Thoracic aorta (tissue), 2 donors: Measurements from ENCODE around the gene KAZN. TPM values are rescaled to one million over a fixed set of nuclear protein-coding genes. Genes with fewer than 3 reads are reported as not detected.

ENCODE experiments used
- ATAC-seq: fragments of 150-250 bp; one replicate; pipeline ENCODE4 v1.8.0; 2017; ENCODE audit warnings: low read depth; ENCODE audit not compliant: insufficient number of reproducible peaks, low FRiP score
- DNase-seq: peaks from one replicate; pipeline ENCODE4 v3.0.0-alpha.2; 2020; ENCODE audit warnings: low spot score
- H3K27ac ChIP-seq, 2 donors: fragments of 200-600 bp; sonication (generic); 1 replicate in 1 of 2; 2 replicates in 1 of 2; pipeline ENCODE4 v1.5.1; 2016; ENCODE audit warnings: mild to moderate bottlenecking in 2 of 2, moderate library complexity in 2 of 2
- H3K27me3 ChIP-seq: fragments of 200-600 bp; sonication (generic); replicated peaks from 2 replicates; pipeline ENCODE4 v1.6.0; 2016; ENCODE audit warnings: mild to moderate bottlenecking; ENCODE audit not compliant: insufficient read depth
- H3K36me3 ChIP-seq: fragments of 200-600 bp; sonication (generic); one replicate; pipeline ENCODE4 v1.5.1; 2016
- H3K4me1 ChIP-seq, 2 donors: fragments of 200-600 bp; sonication (generic); 1 replicate in 1 of 2; 2 replicates in 1 of 2; pipeline versions ENCODE4 v1.5.1 to v1.6.0; 2016; ENCODE audit warnings: low read depth in 2 of 2, mild to moderate bottlenecking in 1 of 2; ENCODE audit not compliant: control insufficient read depth in 1 of 2
- H3K4me3 ChIP-seq: fragments of 200-600 bp; sonication (generic); 2 replicates; pipeline ENCODE4 v1.5.1; 2016; ENCODE audit warnings: mild to moderate bottlenecking
- H3K9me3 ChIP-seq: fragments of 200-600 bp; sonication (generic); 2 replicates; pipeline ENCODE4 v1.5.1; 2016
- total RNA-seq, 2 donors: library from RNA; depleted of rRNA; stranded (reverse); fragments of >200 nt; gene quantifications; one replicate each; pipeline versions ENCODE4 v1.1.0 to v1.2.3, GENCODE V29; 2016
- TF ChIP-seq, protein P1 (sequence below): fragments of 200-600 bp; sonication (generic); IDR thresholded peaks from one replicate; pipeline ENCODE4 v1.5.1; 2019; ENCODE audit warnings: antibody characterized with exemption

Gene KAZN
- total RNA-seq, 2 donors from 2014 or later: 17.4 to 30.3 TPM

DNA sequence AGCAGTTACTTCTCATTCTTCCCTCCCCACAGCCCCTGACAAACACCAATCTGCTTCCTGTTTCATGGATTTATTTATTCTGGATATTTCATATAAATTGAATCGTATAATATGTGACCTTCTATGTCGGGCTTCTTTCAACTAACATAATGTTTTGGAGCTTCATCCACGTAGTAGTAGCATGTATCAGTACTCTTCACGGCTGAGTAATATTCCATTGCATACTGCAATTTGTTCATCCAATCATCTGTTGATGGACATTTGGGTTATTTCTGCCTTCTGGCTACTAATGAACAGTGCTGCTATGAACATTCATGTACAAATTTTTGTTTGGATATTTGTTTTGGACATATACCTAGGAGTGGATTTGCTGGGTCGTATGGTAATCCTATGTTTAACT is 1.9 kb upstream of the KAZN start:
- Histone ChIP-seq H3K27ac (no peak overlapping the region), H3K4me1 (peaks cover 0 to 18% of the 10 kb centered on the region in 2 donors), H3K9me3 (no peaks in the 10 kb centered on the region), H3K27me3 (peaks cover 6% of the 10 kb centered on the region), H3K36me3 (no peaks in the 10 kb centered on the region), H3K4me3 (no peak overlapping the region)
- TF ChIP-seq, protein P1, sequence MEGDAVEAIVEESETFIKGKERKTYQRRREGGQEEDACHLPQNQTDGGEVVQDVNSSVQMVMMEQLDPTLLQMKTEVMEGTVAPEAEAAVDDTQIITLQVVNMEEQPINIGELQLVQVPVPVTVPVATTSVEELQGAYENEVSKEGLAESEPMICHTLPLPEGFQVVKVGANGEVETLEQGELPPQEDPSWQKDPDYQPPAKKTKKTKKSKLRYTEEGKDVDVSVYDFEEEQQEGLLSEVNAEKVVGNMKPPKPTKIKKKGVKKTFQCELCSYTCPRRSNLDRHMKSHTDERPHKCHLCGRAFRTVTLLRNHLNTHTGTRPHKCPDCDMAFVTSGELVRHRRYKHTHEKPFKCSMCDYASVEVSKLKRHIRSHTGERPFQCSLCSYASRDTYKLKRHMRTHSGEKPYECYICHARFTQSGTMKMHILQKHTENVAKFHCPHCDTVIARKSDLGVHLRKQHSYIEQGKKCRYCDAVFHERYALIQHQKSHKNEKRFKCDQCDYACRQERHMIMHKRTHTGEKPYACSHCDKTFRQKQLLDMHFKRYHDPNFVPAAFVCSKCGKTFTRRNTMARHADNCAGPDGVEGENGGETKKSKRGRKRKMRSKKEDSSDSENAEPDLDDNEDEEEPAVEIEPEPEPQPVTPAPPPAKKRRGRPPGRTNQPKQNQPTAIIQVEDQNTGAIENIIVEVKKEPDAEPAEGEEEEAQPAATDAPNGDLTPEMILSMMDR: no peak
- ATAC-seq (no peak), DNase-seq (no peak)

DNA sequence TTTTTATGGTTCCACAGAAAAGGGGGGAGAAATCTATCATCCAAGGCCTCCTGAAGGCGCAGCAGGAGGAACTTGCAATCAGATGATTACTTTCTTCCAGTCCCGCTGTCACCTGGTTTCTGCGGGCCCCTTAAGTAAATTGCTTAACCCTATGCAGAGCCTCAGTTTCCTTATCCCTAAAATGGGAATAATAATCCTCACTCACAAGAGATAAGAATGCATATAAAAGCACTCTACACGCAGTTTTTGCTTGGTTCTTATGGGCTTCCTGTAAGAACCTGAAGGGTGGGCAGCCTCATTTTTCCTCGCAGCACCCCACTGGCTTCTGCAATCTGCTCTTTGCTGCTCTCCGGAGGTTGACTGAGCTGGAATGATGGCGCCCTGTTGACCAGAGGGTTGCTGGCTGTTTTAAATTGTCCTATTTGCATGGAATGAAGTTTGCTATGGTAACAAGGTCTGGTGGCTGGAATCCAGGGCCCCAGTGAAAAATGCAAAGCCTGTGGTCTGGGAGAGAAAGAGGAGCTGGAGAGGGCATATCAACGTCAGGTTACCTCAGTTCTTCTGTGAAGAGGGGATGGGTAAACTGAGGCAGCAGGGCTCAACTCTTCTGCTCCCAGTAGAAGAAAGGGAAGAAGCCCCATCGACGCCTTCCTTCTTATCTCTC is 1.0 kb upstream of the KAZN start:
- Histone ChIP-seq H3K9me3 (no peaks in the 10 kb centered on the region), H3K4me3 (no peak overlapping the region)

DNA sequence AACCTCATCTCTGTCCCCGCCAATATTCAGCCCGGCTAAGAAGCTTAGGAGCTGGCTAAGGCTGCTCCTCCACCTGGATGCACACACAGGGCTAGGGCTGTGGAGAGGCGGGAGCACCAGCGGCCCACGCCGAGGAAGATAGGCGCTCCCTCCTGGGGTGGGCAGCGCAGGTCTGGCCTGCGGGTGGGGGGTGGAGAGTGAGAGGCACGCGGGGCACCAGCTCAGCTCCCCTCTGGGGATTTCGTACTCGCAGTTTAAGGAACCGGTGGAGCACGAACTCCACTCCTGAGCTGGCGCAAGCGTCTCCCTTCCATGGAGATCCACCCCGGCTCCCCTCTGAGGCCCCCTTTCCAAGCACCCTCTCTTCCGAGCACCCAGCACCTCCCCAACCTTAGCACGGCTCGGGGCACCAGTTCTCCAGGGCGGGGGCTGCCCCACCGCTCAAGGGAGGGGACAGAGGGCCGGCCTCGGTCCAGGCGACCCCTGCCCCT is 433 bp upstream of the KAZN start:
- ATAC-seq: no peak
- H3K27ac ChIP-seq: no peak overlapping the region
- H3K4me3 ChIP-seq: peak overlapping the region; percentile 49
- no peaks in the 10 kb centered on the region for H3K9me3 ChIP-seq
- peaks cover 6% of the 10 kb centered on the region for H3K27me3 ChIP-seq
- TF ChIP-seq, protein P1: no peak
- peaks cover 0 to 18% of the 10 kb centered on the region in 2 donors for H3K4me1 ChIP-seq
- no peaks in the 10 kb centered on the region for H3K36me3 ChIP-seq
- DNase-seq: no peak

More for the DNA sequence above, 1.0 kb upstream of the KAZN start:
- peaks cover 0 to 18% of the 10 kb centered on the region in 2 donors for H3K4me1 ChIP-seq
- TF ChIP-seq, protein P1: no peak
- no peak for ATAC-seq
- H3K27me3 ChIP-seq: peaks cover 6% of the 10 kb centered on the region
- H3K36me3 ChIP-seq: no peaks in the 10 kb centered on the region
- no peak overlapping the region for H3K27ac ChIP-seq
- no peak for DNase-seq

DNA sequence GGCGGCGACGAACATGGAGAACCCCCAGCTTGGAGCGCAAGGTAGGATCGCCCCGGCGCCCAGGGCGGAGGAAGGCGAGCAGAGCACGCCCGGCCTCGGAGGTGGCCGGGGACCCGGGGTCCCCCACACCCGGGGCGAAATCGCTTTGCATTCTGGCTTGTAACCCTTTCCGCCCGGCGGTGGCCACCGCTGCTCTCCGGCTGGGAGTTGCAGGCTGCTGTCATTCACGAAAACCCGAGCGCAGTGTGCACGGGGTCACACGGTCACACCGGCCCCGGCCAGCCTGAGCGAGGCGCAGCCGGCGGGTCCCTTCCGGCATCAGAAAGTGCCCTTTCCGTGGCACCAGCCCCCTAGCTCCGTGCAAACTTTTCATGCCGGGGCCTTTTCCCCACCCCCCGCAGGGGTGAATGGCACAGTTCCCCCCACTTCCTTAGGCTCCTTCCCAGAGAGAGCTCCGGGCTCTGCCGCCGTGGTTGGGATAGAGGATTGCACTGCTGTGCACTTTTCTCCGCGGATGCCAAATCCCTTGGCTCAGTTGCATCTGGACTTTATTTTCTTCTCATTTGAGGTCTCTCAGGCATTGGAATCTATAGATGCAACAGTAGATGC is 802 bp downstream of the KAZN start:
- Histone ChIP-seq H3K4me3 (peak overlapping the region; percentile 49), H3K27me3 (peaks cover 6% of the 10 kb centered on the region), H3K4me1 (peaks cover 0 to 18% of the 10 kb centered on the region in 2 donors), H3K36me3 (no peaks in the 10 kb centered on the region), H3K9me3 (no peaks in the 10 kb centered on the region), H3K27ac (no peak overlapping the region)
- TF ChIP-seq, protein P1: no peak
- no peak for ATAC-seq
- DNase-seq: no peak

DNA sequence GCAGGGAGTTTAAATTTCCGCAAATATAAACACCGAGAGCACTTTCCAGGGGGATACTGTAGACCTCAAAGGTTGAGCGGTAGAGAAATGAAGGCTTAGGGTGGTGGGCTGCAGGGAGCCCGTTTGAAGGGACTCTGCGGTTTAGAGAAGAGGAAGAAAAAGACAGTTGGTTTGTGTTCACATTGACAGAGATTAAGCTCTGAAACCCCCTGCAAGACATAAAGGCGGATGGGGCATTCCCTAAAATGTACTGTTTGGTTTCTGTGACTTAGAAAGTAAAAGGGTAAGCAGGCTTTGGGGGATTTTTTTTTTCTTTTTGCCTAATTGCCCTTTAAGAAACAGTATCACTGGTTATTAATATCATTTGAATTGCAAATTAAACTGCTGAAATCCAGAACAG is 1.3 kb downstream of the KAZN start:
- ATAC-seq (no peak), DNase-seq (no peak)
- H3K4me1 ChIP-seq: peaks cover 0 to 18% of the 10 kb centered on the region in 2 donors
- H3K27me3 ChIP-seq: peaks cover 6% of the 10 kb centered on the region
- no peaks in the 10 kb centered on the region for H3K9me3 ChIP-seq
- H3K4me3 ChIP-seq: no peak overlapping the region
- H3K27ac ChIP-seq: no peak overlapping the region
- TF ChIP-seq, protein P1: no peak
- H3K36me3 ChIP-seq: no peaks in the 10 kb centered on the region
